Vagina (tissue), 2 donors: ENCODE measurements around the gene TMEM144.

Source experiments
- CTCF ChIP-seq, 3 experiments: fragments of 450-650 bp in 2 of 3; fragments of 200-600 bp in 1 of 3; sonication (generic) in 1 of 3; IDR thresholded peaks; one replicate each; pipeline ENCODE4 v1.5.1; 2017 to 2019; ENCODE audit warnings: antibody characterized with exemption in 3 of 3, mild to moderate bottlenecking in 2 of 3, moderate library complexity in 2 of 3
- POLR2A ChIP-seq, 2 donors: fragments of 450-650 bp; IDR thresholded peaks; one replicate each; pipeline ENCODE4 v1.6.1; 2017; ENCODE audit warnings: antibody characterized with exemption in 2 of 2, mild to moderate bottlenecking in 2 of 2, moderate library complexity in 2 of 2
- POLR2AphosphoS5 ChIP-seq, 2 donors: sonication (generic); formaldehyde crosslinking; IDR thresholded peaks; one replicate each; pipeline ENCODE4 v1.9.0; 2017; ENCODE audit warnings: antibody characterized with exemption in 2 of 2, mild to moderate bottlenecking in 2 of 2, low read depth in 1 of 2; ENCODE audit not compliant: insufficient read depth in 1 of 2

GRCh38 chr4:158239196-158239595 is 28.9 kb downstream of the TMEM144 start:
- TF ChIP-seq CTCF (IDR thresholded peaks at IDR 0.05) (no peak), POLR2A (IDR thresholded peaks at IDR 0.05) (no peak), POLR2AphosphoS5 (IDR thresholded peaks at IDR 0.05; ENCODE audit: insufficient read depth in 1 of 2, low read depth in 1 of 2) (no peak)
